LoVo (cell line): Measurements from ENCODE around the gene GRB2.
"Not testable (repeated sequence)": the region's sequence is repeated elsewhere in the genome, so short reads cannot be mapped to it uniquely, and the experiment has no call there.

Source experiments
- DNase-seq: peaks from one replicate; pipeline ENCODE4 v3.0.0-alpha.2; 2016; ENCODE audit warnings: low spot score

The GRB2 gene

DNA sequence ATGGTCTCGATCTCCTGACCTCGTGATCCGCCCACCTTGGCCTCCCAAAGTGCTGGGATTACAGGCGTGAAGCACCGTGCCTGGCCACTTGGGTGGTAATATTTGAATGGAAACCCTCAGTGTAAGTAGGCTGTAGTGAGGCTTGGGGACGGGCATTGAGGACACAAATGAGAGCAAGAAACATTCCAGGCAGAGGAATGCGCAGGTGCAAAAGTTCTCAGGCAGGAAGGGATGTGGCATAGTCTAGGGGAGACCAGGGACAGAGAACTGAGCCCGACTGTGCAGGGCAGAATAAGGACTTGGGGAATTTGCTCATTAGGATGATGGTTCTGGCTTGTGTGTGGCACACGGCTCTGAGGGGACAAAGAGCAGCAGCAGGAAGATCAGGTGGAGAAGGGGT lies 54.8 kb downstream of the GRB2 start:
- DNase-seq, result no peak

DNA sequence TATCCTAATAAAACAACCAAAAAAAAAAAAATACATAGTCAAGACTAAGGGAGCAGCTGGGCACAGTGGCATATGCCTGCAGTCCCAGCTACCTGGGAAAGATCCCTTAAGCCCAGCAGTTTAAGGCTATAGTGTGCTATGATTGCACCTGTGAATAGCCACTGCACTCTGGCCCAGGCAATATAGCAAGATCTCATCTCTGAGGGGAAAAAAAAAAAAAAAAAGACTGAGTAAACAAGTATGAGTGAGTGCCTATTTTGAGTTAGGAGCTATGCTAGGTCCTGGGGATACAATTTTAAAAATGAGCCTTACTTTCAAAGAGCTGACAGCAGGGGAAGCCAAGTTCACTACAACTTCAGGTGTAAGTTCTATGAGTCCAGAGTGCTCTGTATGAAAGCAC lies 55.4 kb downstream of the GRB2 start:
- DNase-seq, result no peak

DNA sequence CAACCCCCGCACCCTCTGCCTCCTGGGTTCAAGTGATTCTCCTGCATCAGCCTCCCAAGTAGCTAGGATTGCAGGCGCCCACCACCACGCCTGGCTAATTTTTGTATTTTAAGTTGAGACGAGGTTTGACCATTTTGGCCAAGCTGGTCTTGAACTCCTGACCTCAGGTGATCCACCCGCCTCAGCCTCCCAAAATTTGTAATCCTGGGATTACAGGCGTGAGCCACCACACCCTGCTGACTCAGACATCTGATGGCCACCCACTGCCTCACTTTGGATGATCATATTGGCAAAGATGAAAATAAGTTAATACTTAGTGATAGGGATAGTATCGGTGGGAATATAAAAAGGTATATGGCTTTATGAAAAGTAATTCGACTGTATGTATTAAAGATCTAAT lies 55.9 kb downstream of the GRB2 start:
- DNase-seq, result no peak

DNA sequence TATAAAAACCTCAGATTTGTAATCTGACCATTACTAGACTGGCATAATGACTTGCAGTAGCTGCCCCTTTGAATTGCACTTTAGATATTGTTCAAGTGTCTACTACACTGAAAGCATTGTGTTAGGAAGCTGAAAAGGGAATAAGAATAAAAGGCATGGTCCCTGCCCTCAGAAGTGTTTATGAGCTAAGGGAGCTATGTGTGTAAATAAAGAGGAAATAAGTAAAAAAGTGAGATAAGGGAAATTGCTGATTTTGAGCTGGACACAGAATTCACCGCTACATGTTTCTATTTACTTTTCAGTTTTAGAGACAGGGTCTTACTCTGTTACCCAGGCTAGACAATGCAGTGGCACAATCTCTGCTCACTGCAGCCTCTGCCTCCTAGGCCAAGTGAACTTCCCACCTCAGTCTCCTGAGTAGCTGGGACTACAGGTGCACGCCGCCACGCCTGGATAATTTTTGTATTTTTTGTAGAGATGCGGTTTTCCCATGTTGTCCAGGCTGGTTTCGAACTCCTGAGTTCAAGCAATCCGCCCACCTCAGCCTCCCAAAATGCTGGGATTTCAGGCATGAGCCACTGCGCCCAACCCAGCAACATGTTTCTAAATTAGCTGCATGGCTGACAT lies 57.0 kb downstream of the GRB2 start:
- DNase-seq, result no peak

DNA sequence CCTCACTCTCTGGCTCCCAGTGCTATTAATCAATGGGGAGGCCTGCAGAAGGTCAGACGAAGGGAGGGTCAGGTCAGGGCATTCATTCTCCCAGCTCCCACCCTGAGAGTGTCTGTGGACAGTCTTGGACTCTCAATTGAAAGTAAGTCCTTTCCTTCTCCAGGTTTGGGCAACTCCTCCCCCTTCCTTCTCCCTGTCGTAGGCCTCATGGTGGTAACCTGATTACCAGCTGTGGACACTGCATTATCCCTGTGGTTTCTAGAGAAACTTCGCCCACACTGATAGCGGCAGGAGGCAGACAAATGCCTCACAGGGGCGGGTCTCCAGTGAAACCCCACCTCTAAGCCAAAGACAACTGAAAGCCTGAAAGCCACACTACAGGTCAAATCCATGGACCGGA lies 58.6 kb downstream of the GRB2 start:
- no peak for DNase-seq

DNA sequence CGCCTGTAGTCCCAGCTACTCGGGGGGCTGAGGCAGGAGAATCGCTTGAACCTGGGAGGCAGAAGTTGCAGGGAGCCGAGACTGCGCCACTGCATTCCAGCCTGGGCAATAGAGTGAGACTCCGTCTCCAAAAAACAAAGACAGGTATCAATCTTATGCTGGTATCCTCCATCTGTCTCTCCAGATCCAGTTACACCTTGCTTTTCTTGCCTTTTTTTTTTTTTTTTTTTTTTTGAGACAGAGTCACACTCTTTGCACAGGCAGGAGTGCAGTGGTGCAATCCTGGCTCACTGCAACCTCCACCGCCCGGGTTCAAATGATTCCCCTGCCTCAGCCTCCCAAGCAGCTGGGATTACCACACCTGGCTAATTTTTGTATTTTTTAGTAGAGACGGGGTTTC lies 59.1 kb downstream of the GRB2 start:
- DNase-seq, result not testable (repeated sequence)

DNA sequence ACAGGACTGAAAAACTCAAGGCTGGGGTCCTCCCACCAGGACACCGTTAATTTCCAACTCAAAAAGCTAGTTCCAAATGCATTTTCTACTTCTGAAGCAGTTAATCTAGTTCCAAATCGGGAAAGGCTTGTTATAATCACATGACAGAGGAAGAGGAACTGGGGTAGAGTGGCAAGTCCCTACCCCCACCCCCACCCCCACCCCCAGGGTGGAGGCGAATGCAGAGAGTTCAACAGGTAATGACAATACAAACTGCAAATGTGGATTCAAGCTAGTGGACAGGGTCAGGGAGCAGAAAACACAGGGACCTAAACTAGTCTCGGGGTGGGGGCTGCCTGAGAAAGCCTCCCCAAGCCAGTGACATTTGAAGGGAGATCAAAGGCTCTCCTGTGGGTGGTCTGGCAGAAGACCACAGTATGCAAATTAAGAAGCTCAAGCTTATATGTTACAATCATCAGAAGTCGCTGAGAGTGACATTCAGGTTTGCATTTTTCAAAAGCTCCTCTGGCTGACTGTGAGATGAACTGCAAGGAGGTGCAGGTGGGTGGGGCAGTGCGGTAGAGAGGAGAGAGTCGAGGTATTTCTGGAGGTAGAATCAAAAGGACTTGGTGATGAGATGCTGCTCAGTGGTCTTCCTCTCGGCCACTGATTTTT lies 59.8 kb downstream of the GRB2 start:
- DNase-seq, result no peak

DNA sequence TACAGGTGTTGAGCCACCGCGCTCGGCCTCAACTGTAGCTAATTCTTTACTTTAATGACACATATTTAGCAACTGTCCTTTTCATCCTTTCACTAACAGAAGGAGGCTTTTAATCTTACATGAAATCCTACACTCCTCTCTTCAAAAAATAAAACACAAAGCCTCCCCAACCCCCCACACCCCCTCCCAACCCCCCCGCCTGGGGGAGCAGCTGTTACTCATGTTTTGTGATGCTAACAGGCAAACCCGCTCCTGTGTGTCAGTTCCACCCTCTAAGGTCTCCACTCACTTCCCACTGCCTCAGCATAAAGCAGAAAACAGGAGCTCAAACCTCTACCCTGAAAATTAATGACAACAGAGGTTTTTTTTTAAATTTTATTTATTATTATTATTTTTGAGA lies 60.8 kb downstream of the GRB2 start:
- no peak for DNase-seq

DNA sequence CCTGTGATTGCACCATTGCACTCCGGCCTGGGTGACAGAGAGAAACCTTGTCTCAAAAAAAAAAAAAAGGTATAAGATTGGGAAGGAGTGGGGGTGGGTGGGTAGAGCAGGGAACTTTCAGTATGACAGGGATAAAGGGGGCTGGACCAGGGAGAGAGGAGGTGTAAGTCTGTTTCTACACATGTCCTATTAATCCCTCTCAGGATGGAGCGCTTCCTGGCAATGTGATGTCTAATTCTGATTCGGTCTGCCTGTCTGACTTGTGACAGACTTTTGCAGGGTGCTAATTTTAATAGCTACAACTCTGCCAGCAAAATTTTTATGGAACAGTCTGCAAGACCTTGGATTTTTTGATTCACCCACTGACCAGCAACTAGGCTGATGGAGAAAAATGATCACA lies 62.5 kb downstream of the GRB2 start:
- DNase-seq, result no peak

DNA sequence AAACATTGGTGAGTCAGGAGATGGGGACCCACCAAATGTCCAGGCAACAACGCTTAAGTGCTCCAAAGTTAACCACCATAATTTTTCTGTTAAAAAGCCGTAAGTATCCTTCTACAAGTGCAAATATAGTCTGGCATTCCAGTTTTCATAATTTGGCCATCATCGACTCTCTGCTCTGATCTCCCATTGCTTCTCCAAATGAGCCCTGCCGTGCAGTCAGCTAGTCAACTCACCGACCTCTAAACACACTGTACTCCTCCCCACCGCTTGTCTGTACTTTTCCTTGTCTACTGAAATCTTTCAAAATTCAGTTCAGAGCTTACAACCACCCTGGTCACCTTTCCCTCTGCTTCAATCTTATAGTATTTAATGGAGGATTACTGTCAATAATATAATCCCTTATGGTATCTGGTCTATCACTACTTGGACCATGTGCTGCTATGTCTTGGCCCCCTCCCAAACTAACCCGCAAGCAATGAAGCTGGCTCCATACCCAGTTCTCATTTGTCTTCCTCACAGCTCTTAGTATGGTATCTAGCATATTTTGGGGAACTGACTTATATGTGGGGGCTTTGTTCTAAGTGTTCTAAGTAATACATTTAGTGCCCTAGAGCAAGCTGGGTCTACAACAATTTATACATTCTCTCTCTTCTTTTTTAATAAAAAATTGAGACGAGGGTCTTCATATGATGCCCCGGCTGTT lies 63.5 kb downstream of the GRB2 start:
- no peak for DNase-seq

DNA sequence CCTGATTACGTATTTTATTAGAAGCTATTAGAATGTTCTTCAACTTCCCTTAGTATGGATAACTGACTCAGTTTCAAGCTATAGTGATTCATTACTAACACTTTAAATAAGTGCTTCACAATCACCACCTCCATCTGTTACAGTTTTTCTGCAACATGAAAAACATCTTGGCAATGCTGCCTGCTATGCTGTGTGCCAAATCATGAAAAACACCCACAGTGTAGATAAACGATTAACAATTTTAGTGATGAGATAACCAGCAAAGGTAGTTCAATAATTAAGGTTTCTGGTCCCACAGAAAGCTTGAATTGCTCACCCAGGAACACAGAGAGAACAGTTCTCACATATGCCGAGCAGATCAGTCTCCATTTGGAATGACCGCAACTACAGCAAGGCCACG lies 64.8 kb downstream of the GRB2 start:
- no peak for DNase-seq

DNA sequence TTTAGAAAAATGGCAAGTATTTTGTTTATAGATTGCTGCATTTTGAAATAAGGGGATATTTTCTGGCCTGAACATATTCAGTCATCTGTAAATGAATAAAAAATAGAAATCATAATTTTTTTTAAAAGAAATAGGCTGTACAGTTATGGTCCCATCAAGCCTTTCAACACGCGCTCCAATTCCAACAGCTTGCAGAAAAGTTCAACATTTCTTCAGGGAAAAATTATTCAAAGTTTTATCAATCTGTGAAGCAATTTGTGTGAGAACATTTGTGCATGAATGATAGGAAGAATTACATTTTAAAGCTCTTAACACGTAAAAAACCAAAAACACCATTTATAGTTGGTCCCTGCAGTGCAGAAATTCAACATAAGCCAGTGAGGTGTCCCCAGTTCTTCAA lies 65.5 kb downstream of the GRB2 start:
- no peak for DNase-seq

DNA sequence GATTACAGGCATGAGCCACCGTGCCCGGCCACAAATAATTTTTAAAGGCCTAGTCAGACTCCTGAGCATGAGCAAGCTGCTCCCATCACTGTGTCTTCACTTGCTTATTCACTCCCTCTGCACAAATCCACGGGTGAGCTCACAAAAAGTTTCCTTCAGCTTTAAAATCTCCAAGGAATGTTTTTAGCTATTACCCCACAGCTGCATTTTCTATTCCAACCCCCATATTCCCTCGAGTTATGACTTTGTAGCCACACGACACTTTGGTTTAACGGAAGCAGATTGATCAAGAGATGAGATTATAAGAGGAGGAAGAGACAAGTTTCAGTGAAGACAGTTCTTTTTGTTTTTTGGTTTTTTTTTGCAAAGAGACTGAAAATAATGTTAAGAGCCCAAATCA lies 67.1 kb downstream of the GRB2 start:
- no peak for DNase-seq

DNA sequence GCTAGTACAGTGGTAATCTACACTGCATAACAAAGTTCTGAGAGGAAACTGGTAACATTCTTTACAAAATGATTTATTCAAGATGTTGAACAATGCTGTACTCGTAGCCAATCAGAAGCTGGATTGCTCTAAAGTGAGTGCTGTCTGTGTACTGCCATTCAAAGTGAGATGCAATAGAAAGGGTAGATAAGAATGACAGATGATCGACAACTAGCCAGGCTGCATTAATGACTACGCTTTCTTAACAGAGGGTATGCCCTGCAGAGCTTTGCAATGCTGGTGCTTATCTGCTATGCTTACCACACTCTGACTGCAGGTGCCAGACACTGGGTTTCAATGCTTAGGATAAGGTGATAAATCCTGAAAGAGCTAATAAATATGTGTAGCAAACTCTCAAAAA lies 70.2 kb downstream of the GRB2 start:
- no peak for DNase-seq

DNA sequence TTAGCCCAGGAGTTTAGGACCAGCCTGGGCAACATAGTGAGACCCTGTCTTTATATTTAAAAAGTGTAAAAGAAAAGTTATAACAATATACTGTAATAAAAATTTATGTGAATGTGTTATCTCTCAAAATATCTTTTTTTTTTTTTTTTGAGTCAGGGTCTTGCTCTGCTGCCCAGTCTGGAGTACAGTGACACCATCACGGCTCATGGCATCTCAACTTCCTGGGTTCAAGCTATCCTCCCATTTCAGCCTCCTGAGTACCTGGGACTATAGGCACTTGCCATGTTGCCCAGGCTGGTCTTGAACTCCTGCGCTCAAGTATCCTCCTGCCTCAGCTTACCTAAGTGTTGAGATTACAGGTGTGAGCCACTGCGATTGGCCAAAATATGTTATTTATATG lies 70.8 kb downstream of the GRB2 start:
- no peak for DNase-seq

DNA sequence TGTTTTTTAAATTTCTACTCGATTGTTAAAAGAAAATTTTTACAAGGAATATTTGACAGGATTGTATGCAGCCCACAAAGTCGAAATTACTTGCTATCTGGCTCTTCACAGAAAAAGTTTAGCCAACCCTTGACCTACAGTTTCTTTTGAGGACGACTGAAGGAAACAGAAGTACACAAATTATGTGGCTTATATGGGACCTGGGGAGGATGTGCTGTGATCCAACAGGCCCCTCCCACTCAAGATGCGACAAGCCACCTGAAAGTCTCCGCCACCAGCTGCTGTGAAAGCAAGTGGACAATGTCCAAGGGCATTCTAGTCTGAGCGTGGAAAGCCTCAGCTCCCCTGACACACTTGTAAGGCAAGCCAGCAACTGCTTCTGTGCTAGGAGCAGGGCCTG lies 73.8 kb downstream of the GRB2 start:
- no peak for DNase-seq

DNA sequence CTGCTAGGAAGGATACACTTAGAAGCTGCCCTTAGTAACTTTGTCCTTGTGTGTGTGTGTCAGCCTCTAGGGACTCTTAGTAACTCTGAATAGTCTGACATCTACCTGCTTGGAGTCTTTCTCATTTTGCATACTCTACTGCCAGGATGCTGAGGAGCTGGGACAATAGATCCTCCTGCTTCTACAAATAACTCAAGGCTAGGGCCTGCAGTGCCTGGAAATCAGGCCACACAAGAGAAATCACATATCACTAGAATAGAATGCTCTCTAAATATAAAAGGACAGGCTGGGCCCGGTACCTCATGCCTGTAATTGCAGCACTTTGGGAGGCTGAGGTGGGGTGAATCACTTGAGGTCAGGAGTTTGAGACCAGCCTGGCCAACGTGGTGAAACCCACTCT lies 77.7 kb downstream of the GRB2 start:
- DNase-seq, result no peak

DNA sequence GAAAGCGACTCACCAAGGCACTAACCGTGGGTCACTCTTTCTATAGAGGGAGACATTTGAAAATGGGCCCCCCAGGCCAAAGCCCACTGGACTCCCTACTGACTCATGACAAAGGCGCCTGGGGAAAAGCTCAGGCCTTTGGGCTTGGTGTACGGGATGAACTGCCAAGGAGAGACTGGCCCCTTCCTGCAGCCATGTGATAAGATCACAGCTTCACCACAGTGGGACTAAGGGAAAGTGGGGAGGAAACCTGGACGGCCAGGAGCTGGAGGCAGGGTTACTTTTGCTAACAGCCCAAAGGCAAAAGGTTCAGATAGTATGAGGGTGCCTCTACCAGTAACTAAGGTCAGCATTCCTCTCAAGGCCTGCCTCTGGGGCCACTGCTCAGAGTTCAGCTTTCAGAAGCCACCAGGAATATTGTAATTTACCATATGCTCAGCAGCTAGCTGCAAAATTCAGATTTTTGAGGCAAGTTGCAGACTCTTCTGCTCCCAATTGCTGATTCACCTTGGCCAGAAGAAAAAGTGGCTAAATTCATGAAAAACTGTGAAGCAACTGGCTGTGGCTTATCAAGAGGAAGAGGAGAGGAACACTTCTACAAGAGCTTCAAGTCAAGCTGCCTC lies 79.1 kb downstream of the GRB2 start:
- DNase-seq, result no peak

DNA sequence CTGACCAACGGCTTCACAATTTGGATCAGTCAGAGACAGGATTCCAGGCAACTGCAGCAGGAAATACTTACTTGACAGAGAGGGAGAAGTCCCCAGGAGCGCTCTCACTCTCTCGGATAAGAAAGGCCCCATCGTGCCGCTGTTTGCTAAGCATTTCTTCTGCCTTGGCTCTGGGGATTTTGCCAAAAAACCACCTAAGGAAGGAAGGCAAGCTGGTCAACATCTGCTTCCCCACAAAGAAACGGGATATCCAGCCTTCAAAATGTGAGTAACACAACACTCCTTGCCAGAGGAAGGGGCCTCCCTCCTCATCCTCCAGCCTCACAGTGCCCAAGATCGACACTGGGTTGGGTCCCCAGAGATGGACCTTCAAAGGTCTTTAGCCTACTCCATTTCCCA lies 79.7 kb downstream of the GRB2 start:
- no peak for DNase-seq

DNA sequence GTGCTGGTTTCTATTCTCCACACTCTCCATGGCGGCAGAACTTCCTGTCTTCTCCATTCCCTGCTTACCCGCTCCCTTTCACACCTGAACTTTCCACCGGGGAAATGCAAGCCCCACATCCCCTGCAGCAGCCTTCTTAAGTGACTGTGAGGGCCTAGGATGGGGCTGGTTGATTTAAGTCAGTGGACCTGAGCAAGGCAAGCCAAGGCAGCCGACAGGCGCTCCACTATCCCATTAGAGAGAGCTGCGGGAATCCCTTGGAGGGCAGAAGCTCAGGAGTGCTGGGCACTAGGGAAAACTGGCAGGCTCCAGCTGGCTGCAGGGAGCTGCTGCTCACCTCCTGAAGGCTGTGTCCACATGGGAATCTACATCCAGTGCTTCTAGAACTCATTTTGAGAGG lies 80.1 kb downstream of the GRB2 start:
- DNase-seq, result no peak

DNA sequence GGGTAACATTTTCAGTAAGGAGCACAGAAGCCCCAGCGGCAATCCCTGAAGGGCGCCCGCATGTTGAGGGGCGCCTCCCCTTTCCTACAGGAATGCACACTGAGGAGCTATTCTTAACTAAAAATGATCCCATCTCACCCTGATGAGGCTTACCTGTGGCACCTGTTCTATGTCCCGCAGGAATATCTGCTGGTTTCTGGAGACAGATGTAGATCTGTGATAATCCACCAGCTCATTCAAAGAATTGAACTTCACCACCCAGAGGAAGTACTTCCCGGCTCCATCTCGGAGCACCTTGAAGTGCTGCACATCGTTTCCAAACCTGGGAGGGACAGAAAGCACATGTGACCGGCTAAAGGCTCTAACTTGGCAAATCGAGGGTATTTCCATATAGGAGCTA lies 84.0 kb downstream of the GRB2 start:
- DNase-seq, result no peak

DNA sequence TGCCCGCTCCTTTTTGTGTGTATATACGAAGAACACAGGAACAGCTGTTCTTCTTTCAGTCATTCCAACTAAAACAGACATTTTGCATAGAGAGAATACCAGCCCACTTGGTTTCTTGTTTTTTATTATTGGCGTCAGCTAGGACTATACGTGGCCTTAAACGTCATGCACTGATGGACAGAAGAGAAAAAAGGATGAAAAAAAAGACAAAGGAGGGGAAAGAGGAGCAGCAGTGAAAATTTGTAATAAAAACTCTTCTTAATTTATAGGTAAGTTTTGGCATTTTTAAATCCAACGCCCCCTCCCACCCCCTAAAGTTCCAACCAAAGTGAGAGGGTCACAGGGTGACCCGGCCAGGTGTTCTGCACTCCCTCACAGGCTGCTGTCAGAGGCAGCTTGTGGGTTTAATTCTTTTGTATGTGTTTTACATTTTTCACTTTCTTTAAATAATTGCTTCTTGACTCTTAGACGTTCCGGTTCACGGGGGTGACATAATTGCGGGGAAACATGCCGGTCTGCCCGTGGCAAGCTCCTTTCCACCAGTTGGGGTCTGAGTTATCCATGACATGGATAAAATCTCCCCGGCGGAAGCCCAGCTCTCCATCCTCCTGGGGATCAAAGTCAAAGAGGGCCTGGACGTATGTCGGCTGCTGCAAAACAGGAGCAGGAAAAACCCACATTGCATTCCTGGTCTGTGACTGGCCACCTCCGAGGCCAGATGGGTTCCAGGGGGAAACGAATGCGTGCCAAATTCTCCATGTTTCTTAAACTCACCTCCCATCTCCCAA lies 85.4 kb downstream of the GRB2 start:
- DNase-seq, result no peak
